Measurements from ENCODE around the gene ZBTB7B. TPM values are rescaled to one million over a fixed set of nuclear protein-coding genes. Genes with fewer than 3 reads are reported as not detected.

ZBTB7B gene
- total and polyA plus RNA-seq, 9 of the 15 experiments (the other 6 are each of a cell fraction or from before 2014, with no cell fraction given): 0.04 to 46.5 (median 15.2) TPM

DNA sequence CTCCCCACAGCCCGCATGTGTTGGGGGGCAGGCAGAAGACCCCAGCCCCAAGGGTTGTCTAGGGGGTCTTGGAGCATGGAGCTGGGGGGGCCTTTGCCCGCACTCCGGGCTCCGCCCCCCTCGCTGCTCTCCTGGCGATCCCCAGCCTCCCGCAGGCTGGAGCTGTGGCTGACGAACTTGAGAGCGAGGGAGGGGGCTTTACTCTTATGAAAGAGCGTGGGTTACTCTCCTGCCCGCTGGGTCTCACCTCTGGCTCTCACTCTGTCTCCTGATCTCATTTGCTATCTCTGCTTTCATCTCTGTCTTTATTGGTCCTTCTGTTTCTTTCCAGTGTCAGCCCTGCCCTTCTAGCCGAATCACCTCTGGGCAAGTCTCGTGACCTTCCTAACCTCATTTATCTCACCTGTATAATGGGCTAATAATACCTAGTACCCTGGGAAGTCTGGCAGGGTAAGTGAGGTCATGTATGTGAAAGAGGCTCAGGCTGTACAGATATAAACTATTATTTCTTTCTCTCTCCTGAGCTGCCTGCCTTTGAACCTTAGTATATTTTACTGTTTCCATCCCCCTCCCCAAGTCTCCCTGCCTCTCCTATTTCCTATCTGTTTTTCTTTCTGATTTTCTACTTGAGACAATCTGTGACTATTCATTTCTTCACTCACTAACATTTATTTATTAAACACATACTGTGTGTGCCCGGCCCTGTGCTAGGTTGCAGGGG lies 61.7 kb downstream of the ZBTB7B start (continued):
- no peak for TF ChIP-seq ZBTB33 (CRISPR knock-in tag; IDR thresholded peaks at IDR 0.05)
- TF ChIP-seq JUND (IDR thresholded peaks at IDR 0.05; ENCODE audit: borderline replicate concordance, low read depth, low read length): no peak
- no peak for TF ChIP-seq JUND (tag; IDR thresholded peaks at IDR 0.05; ENCODE audit: borderline replicate concordance, low read depth, low read length)
- TF ChIP-seq KLF16 (IDR thresholded peaks at IDR 0.05): no peak
- TF ChIP-seq HEY1 (CRISPR knock-in tag; IDR thresholded peaks at IDR 0.05; ENCODE audit: borderline replicate concordance): no peak
- TF ChIP-seq POLR2B (IDR thresholded peaks at IDR 0.05; ENCODE audit: low read depth, partially characterized antibody): no peak
- TF ChIP-seq XRCC4 (IDR thresholded peaks at IDR 0.05; ENCODE audit: extremely low read depth, insufficient read depth, insufficient read length): no peak
- no peak for TF ChIP-seq KLF6 (CRISPR knock-in tag; IDR thresholded peaks at IDR 0.05; ENCODE audit: borderline replicate concordance)
- TF ChIP-seq FOXA1 (IDR thresholded peaks at IDR 0.05; ENCODE audit: borderline replicate concordance): no peak
- TF ChIP-seq RBM25 (IDR thresholded peaks at IDR 0.05; ENCODE audit: low read depth, low read length, severe bottlenecking): peak; percentile 98
- TF ChIP-seq ZC3H8 (IDR thresholded peaks at IDR 0.05): no peak
- TF ChIP-seq, protein P1, sequence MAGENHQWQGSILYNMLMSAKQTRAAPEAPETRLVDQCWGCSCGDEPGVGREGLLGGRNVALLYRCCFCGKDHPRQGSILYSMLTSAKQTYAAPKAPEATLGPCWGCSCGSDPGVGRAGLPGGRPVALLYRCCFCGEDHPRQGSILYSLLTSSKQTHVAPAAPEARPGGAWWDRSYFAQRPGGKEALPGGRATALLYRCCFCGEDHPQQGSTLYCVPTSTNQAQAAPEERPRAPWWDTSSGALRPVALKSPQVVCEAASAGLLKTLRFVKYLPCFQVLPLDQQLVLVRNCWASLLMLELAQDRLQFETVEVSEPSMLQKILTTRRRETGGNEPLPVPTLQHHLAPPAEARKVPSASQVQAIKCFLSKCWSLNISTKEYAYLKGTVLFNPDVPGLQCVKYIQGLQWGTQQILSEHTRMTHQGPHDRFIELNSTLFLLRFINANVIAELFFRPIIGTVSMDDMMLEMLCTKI (IDR thresholded peaks at IDR 0.05; ENCODE audit: partially characterized antibody): no peak
- no peak for TF ChIP-seq MCM3 (IDR thresholded peaks at IDR 0.05)
- TF ChIP-seq BRF1 (IDR thresholded peaks at IDR 0.05; ENCODE audit: borderline replicate concordance, extremely low read depth, insufficient read length): no peak
- TF ChIP-seq ZNF354B (CRISPR knock-in tag; IDR thresholded peaks at IDR 0.05): no peak
- no peak for TF ChIP-seq NCOR1 (IDR thresholded peaks at IDR 0.05)
- no peak for TF ChIP-seq FOXM1 (IDR thresholded peaks at IDR 0.05; ENCODE audit: low read depth)
- no peak for TF ChIP-seq FOXM1 (CRISPR knock-in tag; IDR thresholded peaks at IDR 0.05; ENCODE audit: low read depth)
- TF ChIP-seq CREBBP (IDR thresholded peaks at IDR 0.05; ENCODE audit: low read depth, low read length): no peak
- TF ChIP-seq RAD51 (IDR thresholded peaks at IDR 0.05; ENCODE audit: borderline replicate concordance, low read depth): peak; percentile 13; the same call in 1 of the 2 replicates
- no peak for TF ChIP-seq FOS (IDR thresholded peaks at IDR 0.05; ENCODE audit: extremely low read depth, insufficient read length)
- no peak for TF ChIP-seq ZBTB49 (CRISPR knock-in tag; IDR thresholded peaks at IDR 0.05; ENCODE audit: borderline replicate concordance)
- TF ChIP-seq ARID3A (IDR thresholded peaks at IDR 0.05; ENCODE audit: borderline replicate concordance, low read depth, low read length): no peak

Data from K562 (cell line).